ENCODE data around the gene MYH15. TPM values are rescaled to one million over a fixed set of nuclear protein-coding genes. Genes with fewer than 3 reads are reported as not detected.

Gene MYH15
- total and polyA plus RNA-seq, 10 of the 15 experiments (the other 5 are each of a cell fraction or from before 2014, with no cell fraction given): 0.05 to 0.27 (median 0.09) TPM; not detected in 1

DNA sequence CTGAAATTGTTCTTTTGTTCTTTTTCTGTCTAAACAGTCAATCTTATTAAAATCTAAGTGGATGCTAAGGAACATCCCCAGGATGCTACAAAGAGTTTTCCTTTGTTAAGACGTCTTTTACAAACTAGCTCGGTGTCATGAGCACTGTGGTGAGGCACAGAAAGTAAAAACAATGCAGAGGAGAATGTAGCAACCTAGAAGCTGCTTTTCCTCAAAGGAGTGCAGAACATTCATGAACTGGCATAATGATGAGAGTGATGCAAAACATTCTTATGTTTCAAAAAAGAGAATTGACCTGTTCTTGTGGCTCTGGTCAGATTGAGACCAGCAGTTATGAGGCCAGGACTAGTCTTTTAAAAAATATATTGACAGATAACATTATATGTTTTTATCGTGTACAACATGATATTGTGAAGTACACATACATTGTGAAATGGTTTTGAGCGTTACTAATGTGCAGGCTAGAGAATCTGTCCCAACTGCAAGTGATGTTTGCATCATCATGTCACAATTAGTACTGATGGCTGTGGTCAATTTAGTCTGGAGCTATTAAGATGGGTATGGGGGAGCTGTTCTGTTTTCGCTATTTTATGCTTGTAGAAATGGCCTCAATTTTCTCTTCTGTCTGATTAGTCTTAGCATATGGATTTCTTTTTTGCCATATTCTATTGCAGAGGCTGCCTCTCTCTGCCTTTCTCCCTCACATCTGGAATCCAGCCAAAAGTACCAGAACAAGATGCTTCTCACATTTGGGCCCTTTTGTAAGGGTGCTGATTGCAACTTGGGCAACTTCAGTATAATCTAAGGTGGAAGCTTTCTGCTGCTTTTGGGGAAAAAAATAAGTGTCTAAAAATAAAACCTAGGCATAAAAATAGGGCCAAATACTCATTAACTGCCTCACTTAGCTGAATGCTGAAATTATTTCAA, 163.8 kb downstream of the MYH15 start:
- ATAC-seq: no peak
- no peak overlapping the region for H2AFZ ChIP-seq (ENCODE audit: control insufficient read depth, low read depth, low read length)
- no peak overlapping the region for H3K4me3 ChIP-seq
- H3K79me2 ChIP-seq (ENCODE audit: control insufficient read depth, insufficient read depth, low read length): no peaks in the 10 kb centered on the region
- peaks cover 10% of the 10 kb centered on the region for H3K4me1 ChIP-seq (ENCODE audit: control insufficient read depth, insufficient read depth, low read length)
- POLR2A ChIA-PET: interaction anchor here (0.5 kb wide), 1 partner anchor 401 kb away, joined by 3 read pairs; no protein-coding TSS in a partner anchor
- no TSS peak for BruUV-seq (replicated peaks)
- CTCF ChIA-PET: no interaction called here
- 69% methylated on average over 5 of the region's 5 CpGs for WGBS (ENCODE audit: insufficient coverage, insufficient replicate concordance, low lambda C conversion rate, missing lambda C conversion rate)
- in situ Hi-C loops (cut with MboI): no loop called here
- FAIRE-seq: no peak
- no peaks in the 10 kb centered on the region for H3K36me3 ChIP-seq (ENCODE audit: control insufficient read depth in 2 of 2, insufficient read depth in 2 of 2, low read length in 1 of 2)
- no peak overlapping the region for H3K27ac ChIP-seq (ENCODE audit: control insufficient read depth, insufficient read depth)
- RAD21 ChIA-PET (ENCODE audit: unreplicated experiment): no interaction called here
- DNase-seq (ENCODE audit: low read depth, low spot score): no peak
- intact Hi-C loops (cut with micrococcal nuclease; ENCODE audit: unreplicated experiment): no loop called here
- no peaks in the 10 kb centered on the region for H3K27me3 ChIP-seq (replicated peaks in 1 of 2; ENCODE audit: control insufficient read depth in 2 of 2, insufficient read depth in 2 of 2, low read length in 1 of 2)
- H3K4me2 ChIP-seq (ENCODE audit: control insufficient read depth, insufficient read depth): no peak overlapping the region
- no peaks in the 10 kb centered on the region for H3K9me3 ChIP-seq (replicated peaks; ENCODE audit: control insufficient read depth, insufficient read depth, low read length)
- SMC1A ChIA-PET (ENCODE audit: uncharacterized antibody, unreplicated experiment): interaction anchor here (0.6 to 2.2 kb wide), 7 partner anchors 8 to 353 kb away, joined by 3 to 8 read pairs (median 3); no protein-coding TSS in a partner anchor
- H4K20me1 ChIP-seq (ENCODE audit: control insufficient read depth, insufficient read depth): no peaks in the 10 kb centered on the region
- H3K9ac ChIP-seq (ENCODE audit: control insufficient read depth, insufficient read depth, low read length): no peak overlapping the region
- TF ChIP-seq ZNF207 (IDR thresholded peaks at IDR 0.05; ENCODE audit: borderline replicate concordance) (no peak), PML (IDR thresholded peaks at IDR 0.05; ENCODE audit: low read length) (no peak), RBBP5 (conservative IDR thresholded peaks at IDR 0.05) (no peak), IKZF1 (conservative IDR thresholded peaks at IDR 0.05) (no peak), FOXM1 (IDR thresholded peaks at IDR 0.05; ENCODE audit: low read depth, low read length) (no peak)
- TF ChIP-seq, protein P1, sequence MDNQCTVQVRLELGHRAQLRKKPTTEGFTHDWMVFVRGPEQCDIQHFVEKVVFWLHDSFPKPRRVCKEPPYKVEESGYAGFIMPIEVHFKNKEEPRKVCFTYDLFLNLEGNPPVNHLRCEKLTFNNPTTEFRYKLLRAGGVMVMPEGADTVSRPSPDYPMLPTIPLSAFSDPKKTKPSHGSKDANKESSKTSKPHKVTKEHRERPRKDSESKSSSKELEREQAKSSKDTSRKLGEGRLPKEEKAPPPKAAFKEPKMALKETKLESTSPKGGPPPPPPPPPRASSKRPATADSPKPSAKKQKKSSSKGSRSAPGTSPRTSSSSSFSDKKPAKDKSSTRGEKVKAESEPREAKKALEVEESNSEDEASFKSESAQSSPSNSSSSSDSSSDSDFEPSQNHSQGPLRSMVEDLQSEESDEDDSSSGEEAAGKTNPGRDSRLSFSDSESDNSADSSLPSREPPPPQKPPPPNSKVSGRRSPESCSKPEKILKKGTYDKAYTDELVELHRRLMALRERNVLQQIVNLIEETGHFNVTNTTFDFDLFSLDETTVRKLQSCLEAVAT (IDR thresholded peaks at IDR 0.05): no peak
- TF ChIP-seq, protein P2, sequence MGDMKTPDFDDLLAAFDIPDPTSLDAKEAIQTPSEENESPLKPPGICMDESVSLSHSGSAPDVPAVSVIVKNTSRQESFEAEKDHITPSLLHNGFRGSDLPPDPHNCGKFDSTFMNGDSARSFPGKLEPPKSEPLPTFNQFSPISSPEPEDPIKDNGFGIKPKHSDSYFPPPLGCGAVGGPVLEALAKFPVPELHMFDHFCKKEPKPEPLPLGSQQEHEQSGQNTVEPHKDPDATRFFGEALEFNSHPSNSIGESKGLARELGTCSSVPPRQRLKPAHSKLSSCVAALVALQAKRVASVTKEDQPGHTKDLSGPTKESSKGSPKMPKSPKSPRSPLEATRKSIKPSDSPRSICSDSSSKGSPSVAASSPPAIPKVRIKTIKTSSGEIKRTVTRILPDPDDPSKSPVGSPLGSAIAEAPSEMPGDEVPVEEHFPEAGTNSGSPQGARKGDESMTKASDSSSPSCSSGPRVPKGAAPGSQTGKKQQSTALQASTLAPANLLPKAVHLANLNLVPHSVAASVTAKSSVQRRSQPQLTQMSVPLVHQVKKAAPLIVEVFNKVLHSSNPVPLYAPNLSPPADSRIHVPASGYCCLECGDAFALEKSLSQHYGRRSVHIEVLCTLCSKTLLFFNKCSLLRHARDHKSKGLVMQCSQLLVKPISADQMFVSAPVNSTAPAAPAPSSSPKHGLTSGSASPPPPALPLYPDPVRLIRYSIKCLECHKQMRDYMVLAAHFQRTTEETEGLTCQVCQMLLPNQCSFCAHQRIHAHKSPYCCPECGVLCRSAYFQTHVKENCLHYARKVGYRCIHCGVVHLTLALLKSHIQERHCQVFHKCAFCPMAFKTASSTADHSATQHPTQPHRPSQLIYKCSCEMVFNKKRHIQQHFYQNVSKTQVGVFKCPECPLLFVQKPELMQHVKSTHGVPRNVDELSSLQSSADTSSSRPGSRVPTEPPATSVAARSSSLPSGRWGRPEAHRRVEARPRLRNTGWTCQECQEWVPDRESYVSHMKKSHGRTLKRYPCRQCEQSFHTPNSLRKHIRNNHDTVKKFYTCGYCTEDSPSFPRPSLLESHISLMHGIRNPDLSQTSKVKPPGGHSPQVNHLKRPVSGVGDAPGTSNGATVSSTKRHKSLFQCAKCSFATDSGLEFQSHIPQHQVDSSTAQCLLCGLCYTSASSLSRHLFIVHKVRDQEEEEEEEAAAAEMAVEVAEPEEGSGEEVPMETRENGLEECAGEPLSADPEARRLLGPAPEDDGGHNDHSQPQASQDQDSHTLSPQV (IDR thresholded peaks at IDR 0.05): no peak
- TF ChIP-seq, protein P3, sequence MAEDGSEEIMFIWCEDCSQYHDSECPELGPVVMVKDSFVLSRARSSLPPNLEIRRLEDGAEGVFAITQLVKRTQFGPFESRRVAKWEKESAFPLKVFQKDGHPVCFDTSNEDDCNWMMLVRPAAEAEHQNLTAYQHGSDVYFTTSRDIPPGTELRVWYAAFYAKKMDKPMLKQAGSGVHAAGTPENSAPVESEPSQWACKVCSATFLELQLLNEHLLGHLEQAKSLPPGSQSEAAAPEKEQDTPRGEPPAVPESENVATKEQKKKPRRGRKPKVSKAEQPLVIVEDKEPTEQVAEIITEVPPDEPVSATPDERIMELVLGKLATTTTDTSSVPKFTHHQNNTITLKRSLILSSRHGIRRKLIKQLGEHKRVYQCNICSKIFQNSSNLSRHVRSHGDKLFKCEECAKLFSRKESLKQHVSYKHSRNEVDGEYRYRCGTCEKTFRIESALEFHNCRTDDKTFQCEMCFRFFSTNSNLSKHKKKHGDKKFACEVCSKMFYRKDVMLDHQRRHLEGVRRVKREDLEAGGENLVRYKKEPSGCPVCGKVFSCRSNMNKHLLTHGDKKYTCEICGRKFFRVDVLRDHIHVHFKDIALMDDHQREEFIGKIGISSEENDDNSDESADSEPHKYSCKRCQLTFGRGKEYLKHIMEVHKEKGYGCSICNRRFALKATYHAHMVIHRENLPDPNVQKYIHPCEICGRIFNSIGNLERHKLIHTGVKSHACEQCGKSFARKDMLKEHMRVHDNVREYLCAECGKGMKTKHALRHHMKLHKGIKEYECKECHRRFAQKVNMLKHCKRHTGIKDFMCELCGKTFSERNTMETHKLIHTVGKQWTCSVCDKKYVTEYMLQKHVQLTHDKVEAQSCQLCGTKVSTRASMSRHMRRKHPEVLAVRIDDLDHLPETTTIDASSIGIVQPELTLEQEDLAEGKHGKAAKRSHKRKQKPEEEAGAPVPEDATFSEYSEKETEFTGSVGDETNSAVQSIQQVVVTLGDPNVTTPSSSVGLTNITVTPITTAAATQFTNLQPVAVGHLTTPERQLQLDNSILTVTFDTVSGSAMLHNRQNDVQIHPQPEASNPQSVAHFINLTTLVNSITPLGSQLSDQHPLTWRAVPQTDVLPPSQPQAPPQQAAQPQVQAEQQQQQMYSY (CRISPR knock-in tag; IDR thresholded peaks at IDR 0.05): no peak

Data from GM12878 (cell line).